Ishikawa (cell line): Measurements from ENCODE around the gene GLIS1.

Source experiments
- CEBPB ChIP-seq: IDR thresholded peaks from 2 replicates; pipeline ENCODE4 v1.6.1; 2012
- EGR1 ChIP-seq: IDR thresholded peaks from 2 replicates; pipeline ENCODE4 v1.6.1; 2012
- EP300 ChIP-seq: IDR thresholded peaks from 2 replicates; pipeline ENCODE4 v1.6.1; 2012; ENCODE audit warnings: borderline replicate concordance
- FOXM1 ChIP-seq: IDR thresholded peaks from 2 replicates; pipeline ENCODE4 v1.6.1; 2012; ENCODE audit warnings: low read depth, borderline replicate concordance
- MAX ChIP-seq: IDR thresholded peaks from 2 replicates; pipeline ENCODE4 v1.6.1; 2012
- NFIC ChIP-seq: IDR thresholded peaks from 2 replicates; pipeline ENCODE4 v1.6.1; 2012
- RAD21 ChIP-seq: IDR thresholded peaks from 2 replicates; pipeline ENCODE4 v1.6.1; 2012; ENCODE audit warnings: low read depth
- REST ChIP-seq: IDR thresholded peaks from 2 replicates; pipeline ENCODE4 v1.6.1; 2012; ENCODE audit warnings: low read depth, mild to moderate bottlenecking
- TAF1 ChIP-seq: IDR thresholded peaks from 2 replicates; pipeline ENCODE4 v1.6.1; 2012; ENCODE audit warnings: low read depth, mild to moderate bottlenecking
- TCF12 ChIP-seq: IDR thresholded peaks from 2 replicates; pipeline ENCODE4 v1.6.1; 2012; ENCODE audit warnings: low read depth
- TEAD4 ChIP-seq: IDR thresholded peaks from 2 replicates; pipeline ENCODE4 v1.6.1; 2012
- USF1 ChIP-seq: IDR thresholded peaks from 2 replicates; pipeline ENCODE4 v1.6.1; 2012

- TF ChIP-seq RAD21 = no peak
- no peak for TF ChIP-seq USF1
- TF ChIP-seq REST = no peak
- TF ChIP-seq CEBPB = no peak
- no peak for TF ChIP-seq EGR1
- TF ChIP-seq TAF1 = no peak
- no peak for TF ChIP-seq EP300
- TF ChIP-seq NFIC = no peak
- no peak for TF ChIP-seq TEAD4
- no peak for TF ChIP-seq FOXM1
- no peak for TF ChIP-seq MAX
- TF ChIP-seq TCF12 = no peak
Measured at GRCh38 chr1:53553734-53554509, 185.0 kb downstream of the GLIS1 start.
